Smooth muscle cell (in vitro differentiated cells): ENCODE data around the gene TBCE. TPM values are rescaled to one million over a fixed set of nuclear protein-coding genes. Genes with fewer than 3 reads are reported as not detected.
A peak's percentile ranks its signal among the peaks of the same experiment; 100 is the strongest.

Source experiments
- DNase-seq: peaks from one replicate; lab custom pipeline; 2025; ENCODE audit not compliant: unreplicated experiment; lab: John Stamatoyannopoulos, UW
- H2AFZ ChIP-seq: fragments of 200-600 bp; sonication (generic); 2 replicates; pipeline ENCODE4 v1.6.0; 2016; ENCODE audit warnings: antibody characterized with exemption, low read depth, mild to moderate bottlenecking
- H3F3A ChIP-seq: fragments of 200-600 bp; sonication (generic); 2 replicates; pipeline ENCODE4 v1.6.0; 2017; ENCODE audit warnings: antibody characterized with exemption, low read depth
- H3K27ac ChIP-seq: fragments of 200-600 bp; sonication (generic); 2 replicates; pipeline ENCODE4 v1.5.1; 2016; ENCODE audit warnings: low read depth, mild to moderate bottlenecking
- H3K27me3 ChIP-seq: fragments of 200-600 bp; sonication (generic); 2 replicates; pipeline ENCODE4 v1.6.1; 2016; ENCODE audit warnings: low read depth, mild to moderate bottlenecking
- H3K36me3 ChIP-seq: fragments of 200-600 bp; sonication (generic); 2 replicates; pipeline ENCODE4 v1.5.1; 2016; ENCODE audit warnings: low read depth
- H3K4me1 ChIP-seq: fragments of 200-600 bp; sonication (generic); 2 replicates; pipeline ENCODE4 v1.5.1; 2016; ENCODE audit warnings: low read depth
- H3K4me2 ChIP-seq: fragments of 200-600 bp; sonication (generic); 2 replicates; pipeline ENCODE4 v1.6.0; 2016; ENCODE audit warnings: mild to moderate bottlenecking
- H3K4me3 ChIP-seq: fragments of 200-600 bp; sonication (generic); 2 replicates; pipeline ENCODE4 v1.5.1; 2016; ENCODE audit warnings: mild to moderate bottlenecking
- H3K79me2 ChIP-seq: fragments of 200-600 bp; sonication (generic); 2 replicates; pipeline ENCODE4 v1.6.0; 2016; ENCODE audit warnings: low read depth, mild to moderate bottlenecking
- H3K9ac ChIP-seq: fragments of 200-600 bp; sonication (generic); 2 replicates; pipeline ENCODE4 v1.6.0; 2016; ENCODE audit warnings: low read depth
- H3K9me3 ChIP-seq: fragments of 200-600 bp; sonication (generic); replicated peaks from 2 replicates; pipeline ENCODE4 v1.5.1; 2016; ENCODE audit warnings: low read depth
- H4K20me1 ChIP-seq: fragments of 200-600 bp; sonication (generic); 2 replicates; pipeline ENCODE4 v1.6.0; 2016; ENCODE audit warnings: low read depth
- CTCF ChIP-seq: fragments of 200-600 bp; sonication (generic); IDR thresholded peaks from 2 replicates; pipeline ENCODE4 v1.5.1; 2017; ENCODE audit warnings: borderline replicate concordance, mild to moderate bottlenecking, antibody characterized with exemption; ENCODE audit not compliant: insufficient read depth, poor library complexity, severe bottlenecking
- WGBS: methylation state at CpG from one replicate; pipeline ENCODE4 v1.1.7; 2016; ENCODE audit warnings: low lambda C conversion rate; 5-methylcytosine and 5-hydroxymethylcytosine counted together
- polyA plus RNA-seq: library from polyadenylated mRNA; unstranded; fragments of >200 nt; fragmentation: Nextera tagmentation; extraction: Ambion mirVana; gene quantifications from 2 replicates; pipeline ENCODE4 v1.2.1, GENCODE V29; 2016
- total RNA-seq: library from RNA; depleted of rRNA; stranded (reverse); fragments of >200 nt; gene quantifications from 2 replicates; pipeline ENCODE4 v1.2.3, GENCODE V29; 2014

TBCE gene
- total and polyA plus RNA-seq, 2 experiments from 2014 or later: 24.0 to 28.4 TPM

- Histone ChIP-seq H3K36me3 (no peaks in the 10 kb centered on the region), H4K20me1 (no peaks in the 10 kb centered on the region), H3K27me3 (no peaks in the 10 kb centered on the region), H3F3A (no peaks in the 10 kb centered on the region), H3K27ac (no peak overlapping the region), H3K9ac (no peak overlapping the region), H3K4me3 (no peak overlapping the region), H3K9me3 (no peaks in the 10 kb centered on the region), H3K4me2 (no peak overlapping the region), H3K79me2 (no peaks in the 10 kb centered on the region), H3K4me1 (no peaks in the 10 kb centered on the region), H2AFZ (no peak overlapping the region)
- 85% methylated on average over 5 of the region's 5 CpGs for WGBS
- DNase-seq: no peak
- no peak for TF ChIP-seq CTCF
Measured at GRCh38 chr1:235429143-235429542, 61.9 kb downstream of the TBCE start.

- Histone ChIP-seq H3K4me3 (no peak overlapping the region), H3K36me3 (no peaks in the 10 kb centered on the region), H3K9ac (no peak overlapping the region), H2AFZ (no peak overlapping the region), H4K20me1 (no peaks in the 10 kb centered on the region), H3K4me2 (no peak overlapping the region), H3K27ac (no peak overlapping the region), H3F3A (no peaks in the 10 kb centered on the region), H3K27me3 (no peaks in the 10 kb centered on the region), H3K9me3 (no peaks in the 10 kb centered on the region), H3K79me2 (no peaks in the 10 kb centered on the region), H3K4me1 (no peaks in the 10 kb centered on the region)
- 92% methylated on average over 6 of the region's 6 CpGs for WGBS
- TF ChIP-seq CTCF: no peak
- DNase-seq: no peak
Measured at GRCh38 chr1:235430991-235431390, 63.8 kb downstream of the TBCE start.

- no peak overlapping the region for H3K4me3 ChIP-seq
- no peak overlapping the region for H3K27ac ChIP-seq
- no peak overlapping the region for H2AFZ ChIP-seq
- H3F3A ChIP-seq: no peaks in the 10 kb centered on the region
- H4K20me1 ChIP-seq: no peaks in the 10 kb centered on the region
- DNase-seq: no peak
- TF ChIP-seq CTCF: no peak
- WGBS: 89% methylated on average over 8 of the region's 8 CpGs
- H3K27me3 ChIP-seq: no peaks in the 10 kb centered on the region
- H3K4me1 ChIP-seq: no peaks in the 10 kb centered on the region
- H3K79me2 ChIP-seq: no peaks in the 10 kb centered on the region
- peaks cover 9% of the 10 kb centered on the region for H3K36me3 ChIP-seq
- H3K9ac ChIP-seq: no peak overlapping the region
- no peaks in the 10 kb centered on the region for H3K9me3 ChIP-seq
- no peak overlapping the region for H3K4me2 ChIP-seq
Measured at GRCh38 chr1:235434001-235434400, 66.8 kb downstream of the TBCE start.

GRCh38 chr1:235441159-235441685 lies 74.0 kb downstream of the TBCE start:
- Histone ChIP-seq H3K9ac (no peak overlapping the region), H3K4me3 (no peak overlapping the region), H3F3A (peaks cover 6% of the 10 kb centered on the region), H3K4me2 (no peak overlapping the region), H4K20me1 (no peaks in the 10 kb centered on the region), H3K36me3 (peaks cover 16% of the 10 kb centered on the region), H3K27ac (peak overlapping the region; percentile 78), H3K27me3 (no peaks in the 10 kb centered on the region), H3K4me1 (no peaks in the 10 kb centered on the region), H3K9me3 (no peaks in the 10 kb centered on the region), H2AFZ (no peak overlapping the region), H3K79me2 (no peaks in the 10 kb centered on the region)
- no peak for TF ChIP-seq CTCF
- WGBS: 89% methylated on average over 6 of the region's 6 CpGs
- no peak for DNase-seq
